ENCODE results near the gene NEBL. TPM values are rescaled to one million over a fixed set of nuclear protein-coding genes. Genes with fewer than 3 reads are reported as not detected.

Gene NEBL
- total RNA-seq, 1 experiment from 2014 or later: 55.2 TPM

GRCh38 chr10:20898866-20899535, 1.9 kb upstream of the NEBL start:
- CTCF ChIA-PET: no interaction called here

DNA sequence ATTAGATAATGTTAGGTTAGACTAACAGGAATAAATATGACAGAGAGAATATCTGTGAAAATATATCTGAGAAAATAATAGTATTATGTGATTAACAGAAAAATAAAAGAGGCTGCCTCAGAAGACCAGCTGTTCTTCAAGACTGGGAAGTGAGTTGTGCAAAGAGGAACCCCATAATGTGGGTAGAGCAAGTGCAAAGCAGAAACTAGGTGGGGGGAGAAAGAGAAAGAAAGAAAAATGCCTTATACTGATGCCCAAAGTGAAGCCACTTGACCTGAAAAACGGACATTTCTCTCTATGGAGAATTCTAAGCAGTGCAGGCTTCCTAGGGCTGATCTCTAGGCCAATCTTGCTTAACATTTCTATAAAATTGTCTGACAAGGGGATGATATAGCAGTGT, 3.8 kb downstream of the NEBL start:
- Histone ChIP-seq H3K4me3 (ENCODE audit: low read depth, low read length) (no peak overlapping the region), H3K9me3 (no peaks in the 10 kb centered on the region), H3K27me3 (replicated peaks; ENCODE audit: control insufficient read depth, insufficient read depth, low read length) (no peaks in the 10 kb centered on the region), H3K4me1 (peaks cover 18% of the 10 kb centered on the region), H3K36me3 (ENCODE audit: control insufficient read depth, insufficient read depth, low read length) (no peaks in the 10 kb centered on the region)
- H3K27me3 Mint-ChIP-seq (ENCODE audit: insufficient read depth, unreplicated experiment): no peaks in the 10 kb centered on the region
- no peak for DNase-seq
- no peak overlapping the region for H3K4me3 Mint-ChIP-seq (ENCODE audit: unreplicated experiment)
- peaks cover under 1% of the 10 kb centered on the region for H3K4me1 Mint-ChIP-seq (ENCODE audit: low read depth, unreplicated experiment)
- no peak for TF ChIP-seq CTCF (IDR thresholded peaks at IDR 0.05; ENCODE audit: insufficient read depth in 1 of 2, low read depth in 1 of 2, low read length in 1 of 2, severe bottlenecking in 1 of 2, unreplicated experiment in 1 of 2)
- H3K27ac Mint-ChIP-seq (ENCODE audit: unreplicated experiment): no peak overlapping the region
- intact Hi-C loops (cut with micrococcal nuclease; ENCODE audit: unreplicated experiment): no loop called here
- CTCF ChIA-PET: no interaction called here
- POLR2A ChIA-PET: no interaction called here
- H3K36me3 Mint-ChIP-seq (ENCODE audit: insufficient read depth, unreplicated experiment): no peaks in the 10 kb centered on the region
- no peaks in the 10 kb centered on the region for H3K9me3 Mint-ChIP-seq (ENCODE audit: unreplicated experiment)
- BruUV-seq (replicated peaks): no TSS peak

More at GRCh38 chr10:20898866-20899535, 1.9 kb upstream of the NEBL start:
- intact Hi-C loops (cut with micrococcal nuclease; ENCODE audit: unreplicated experiment): no loop called here
- H3K27me3 ChIP-seq (replicated peaks; ENCODE audit: control insufficient read depth, insufficient read depth, low read length): no peaks in the 10 kb centered on the region
- H3K4me3 Mint-ChIP-seq (ENCODE audit: unreplicated experiment): no peak overlapping the region
- H3K9me3 Mint-ChIP-seq (ENCODE audit: unreplicated experiment): no peaks in the 10 kb centered on the region
- H3K4me1 Mint-ChIP-seq (ENCODE audit: low read depth, unreplicated experiment): peaks cover 7% of the 10 kb centered on the region
- no peaks in the 10 kb centered on the region for H3K27me3 Mint-ChIP-seq (ENCODE audit: insufficient read depth, unreplicated experiment)
- H3K9me3 ChIP-seq: no peaks in the 10 kb centered on the region
- H3K36me3 Mint-ChIP-seq (ENCODE audit: insufficient read depth, unreplicated experiment): no peaks in the 10 kb centered on the region
- H3K4me1 ChIP-seq: peaks cover 14% of the 10 kb centered on the region
- no peak for TF ChIP-seq CTCF (IDR thresholded peaks at IDR 0.05; ENCODE audit: insufficient read depth in 1 of 2, low read depth in 1 of 2, low read length in 1 of 2, severe bottlenecking in 1 of 2, unreplicated experiment in 1 of 2)
- no TSS peak for BruUV-seq (replicated peaks)
- DNase-seq: no peak
- H3K4me3 ChIP-seq (ENCODE audit: low read depth, low read length): no peak overlapping the region
- H3K36me3 ChIP-seq (ENCODE audit: control insufficient read depth, insufficient read depth, low read length): no peaks in the 10 kb centered on the region
- H3K27ac Mint-ChIP-seq (ENCODE audit: unreplicated experiment): no peak overlapping the region
- POLR2A ChIA-PET: no interaction called here

DNA sequence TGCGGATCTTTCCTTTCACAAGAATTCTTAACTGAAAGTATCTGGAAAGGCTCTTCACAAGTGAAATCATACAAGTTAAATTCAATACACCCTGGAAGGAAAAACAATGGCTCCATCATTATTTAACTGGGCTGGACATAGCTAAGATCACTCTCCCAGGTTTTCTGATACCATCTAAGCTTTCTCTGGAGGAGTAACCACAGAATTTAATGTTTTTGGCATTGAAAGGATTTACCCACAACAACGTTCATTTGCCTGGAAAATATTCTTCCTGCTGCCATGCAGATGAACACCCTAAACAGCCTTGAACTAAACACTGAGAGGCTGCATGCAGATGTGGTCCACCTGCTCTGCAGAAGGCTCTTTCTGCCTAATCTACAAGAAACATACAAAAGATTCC, 4.3 kb downstream of the NEBL start:
- no peaks in the 10 kb centered on the region for H3K36me3 ChIP-seq (ENCODE audit: control insufficient read depth, insufficient read depth, low read length)
- Mint-ChIP-seq H3K4me1 (ENCODE audit: low read depth, unreplicated experiment) (no peaks in the 10 kb centered on the region), H3K4me3 (ENCODE audit: unreplicated experiment) (no peak overlapping the region), H3K27me3 (ENCODE audit: insufficient read depth, unreplicated experiment) (no peaks in the 10 kb centered on the region), H3K27ac (ENCODE audit: unreplicated experiment) (no peak overlapping the region), H3K9me3 (ENCODE audit: unreplicated experiment) (no peaks in the 10 kb centered on the region), H3K36me3 (ENCODE audit: insufficient read depth, unreplicated experiment) (no peaks in the 10 kb centered on the region)
- no peak for TF ChIP-seq CTCF (IDR thresholded peaks at IDR 0.05; ENCODE audit: insufficient read depth in 1 of 2, low read depth in 1 of 2, low read length in 1 of 2, severe bottlenecking in 1 of 2, unreplicated experiment in 1 of 2)
- no peaks in the 10 kb centered on the region for H3K9me3 ChIP-seq
- DNase-seq: no peak
- BruUV-seq (replicated peaks): no TSS peak
- no peaks in the 10 kb centered on the region for H3K27me3 ChIP-seq (replicated peaks; ENCODE audit: control insufficient read depth, insufficient read depth, low read length)
- ChIA-PET POLR2A (no interaction called here), CTCF (no interaction called here)
- H3K4me1 ChIP-seq: peaks cover 16% of the 10 kb centered on the region
- no peak overlapping the region for H3K4me3 ChIP-seq (ENCODE audit: low read depth, low read length)
- intact Hi-C loops (cut with micrococcal nuclease; ENCODE audit: unreplicated experiment): no loop called here

Data from Caco-2 (cell line).